Activated T-cell treated with anti-CD3 and anti-CD28 coated beads for 1 hour (primary cell): ENCODE measurements around the gene GRM7.

Source experiments
- DNase-seq: peaks from one replicate; pipeline ENCODE4 v3.0.0-alpha.2; 2020; ENCODE audit warnings: low read depth

GRM7 gene

GRCh38 chr3:7400360-7400759, 539.4 kb downstream of the GRM7 start:
- no peak for DNase-seq

- DNase-seq: no peak
Observed at GRCh38 chr3:7401418-7401817, 540.5 kb downstream of the GRM7 start.

GRCh38 chr3:7407107-7407506, 546.2 kb downstream of the GRM7 start:
- no peak for DNase-seq

GRCh38 chr3:7410782-7411181, 549.9 kb downstream of the GRM7 start:
- DNase-seq: no peak

GRCh38 chr3:7421065-7421464, 560.1 kb downstream of the GRM7 start:
- DNase-seq: no peak

- DNase-seq: no peak
Observed at GRCh38 chr3:7423036-7423435, 562.1 kb downstream of the GRM7 start.

GRCh38 chr3:7423995-7424394, 563.1 kb downstream of the GRM7 start:
- DNase-seq: no peak

GRCh38 chr3:7428206-7428718, 567.3 kb downstream of the GRM7 start:
- DNase-seq: no peak

GRCh38 chr3:7432610-7433009, 571.7 kb downstream of the GRM7 start:
- DNase-seq: no peak

GRCh38 chr3:7433073-7433472, 572.2 kb downstream of the GRM7 start:
- DNase-seq: no peak

GRCh38 chr3:7436542-7436941, 575.6 kb downstream of the GRM7 start:
- DNase-seq: no peak

GRCh38 chr3:7437231-7437630, 576.3 kb downstream of the GRM7 start:
- no peak for DNase-seq

- DNase-seq: no peak
Observed at GRCh38 chr3:7439101-7439680, 578.3 kb downstream of the GRM7 start.

- no peak for DNase-seq
Observed at GRCh38 chr3:7444886-7445285, 584.0 kb downstream of the GRM7 start.

- no peak for DNase-seq
Observed at GRCh38 chr3:7445331-7445730, 584.4 kb downstream of the GRM7 start.

GRCh38 chr3:7447197-7447769, 586.4 kb downstream of the GRM7 start:
- DNase-seq: no peak

- no peak for DNase-seq
Observed at GRCh38 chr3:7456386-7456785, 595.5 kb downstream of the GRM7 start.

- no peak for DNase-seq
Observed at GRCh38 chr3:7461202-7461825, 600.4 kb downstream of the GRM7 start.

GRCh38 chr3:7469866-7470265, 609.0 kb downstream of the GRM7 start:
- no peak for DNase-seq

GRCh38 chr3:7484636-7485035, 623.7 kb downstream of the GRM7 start:
- no peak for DNase-seq

GRCh38 chr3:7487763-7488162, 626.8 kb downstream of the GRM7 start:
- DNase-seq: no peak

- no peak for DNase-seq
Observed at GRCh38 chr3:7489417-7489816, 628.5 kb downstream of the GRM7 start.

- DNase-seq: no peak
Observed at GRCh38 chr3:7498715-7499114, 637.8 kb downstream of the GRM7 start.

- DNase-seq: no peak
Observed at GRCh38 chr3:7503431-7503830, 642.5 kb downstream of the GRM7 start.
